GM19324 (cell line): ENCODE data around the gene CAMK1D.

Experiments
- ATAC-seq: cut with Tn5 transposase; IDR thresholded peaks from one replicate; pipeline ENCODE4 v1.9.1; 2021; ENCODE audit warnings: mild to moderate bottlenecking, moderate library complexity; ENCODE audit not compliant: unreplicated experiment, low FRiP score

CAMK1D gene

GRCh38 chr10:12638103-12638502 lies 288.8 kb downstream of the CAMK1D start:
- no peak for ATAC-seq

GRCh38 chr10:12638781-12639180 lies 289.4 kb downstream of the CAMK1D start:
- ATAC-seq, result no peak

- no peak for ATAC-seq
Measured at GRCh38 chr10:12639996-12640944, 290.9 kb downstream of the CAMK1D start.

GRCh38 chr10:12642036-12642435 lies 292.7 kb downstream of the CAMK1D start:
- no peak for ATAC-seq

- no peak for ATAC-seq
Measured at GRCh38 chr10:12643279-12643678, 293.9 kb downstream of the CAMK1D start.

- ATAC-seq, result no peak
Measured at GRCh38 chr10:12644380-12645144, 295.2 kb downstream of the CAMK1D start.

GRCh38 chr10:12645449-12645848 lies 296.1 kb downstream of the CAMK1D start:
- no peak for ATAC-seq

- ATAC-seq, result no peak
Measured at GRCh38 chr10:12649012-12649584, 299.8 kb downstream of the CAMK1D start.

- no peak for ATAC-seq
Measured at GRCh38 chr10:12650122-12650521, 300.8 kb downstream of the CAMK1D start.

- no peak for ATAC-seq
Measured at GRCh38 chr10:12650538-12651298, 301.4 kb downstream of the CAMK1D start.

GRCh38 chr10:12655940-12656339 lies 306.6 kb downstream of the CAMK1D start:
- no peak for ATAC-seq

GRCh38 chr10:12656518-12657142 lies 307.3 kb downstream of the CAMK1D start:
- ATAC-seq, result no peak

- no peak for ATAC-seq
Measured at GRCh38 chr10:12657489-12657888, 308.1 kb downstream of the CAMK1D start.

- no peak for ATAC-seq
Measured at GRCh38 chr10:12658526-12658925, 309.2 kb downstream of the CAMK1D start.

GRCh38 chr10:12659706-12660105 lies 310.4 kb downstream of the CAMK1D start:
- ATAC-seq, result no peak

- no peak for ATAC-seq
Measured at GRCh38 chr10:12660812-12661211, 311.5 kb downstream of the CAMK1D start.

- ATAC-seq, result no peak
Measured at GRCh38 chr10:12661671-12662070, 312.3 kb downstream of the CAMK1D start.

- no peak for ATAC-seq
Measured at GRCh38 chr10:12663863-12664262, 314.5 kb downstream of the CAMK1D start.

GRCh38 chr10:12665501-12665900 lies 316.2 kb downstream of the CAMK1D start:
- no peak for ATAC-seq

GRCh38 chr10:12667052-12667451 lies 317.7 kb downstream of the CAMK1D start:
- no peak for ATAC-seq
